NCI-H345 treated with DMSO at 0.1 percent for 48 hours (cell line): ENCODE data around the gene GMPR.
"Not testable (repeated sequence)": the region's sequence is repeated elsewhere in the genome, so short reads cannot be mapped to it uniquely, and the experiment has no call there.

Experiments used
- DNase-seq: peaks from one replicate; lab custom pipeline; 2025; ENCODE audit not compliant: unreplicated experiment; lab: John Stamatoyannopoulos, UW

The GMPR gene

GRCh38 chr6:16244869-16245451 is 6.6 kb downstream of the GMPR start:
- peak; percentile 30 for DNase-seq

DNA sequence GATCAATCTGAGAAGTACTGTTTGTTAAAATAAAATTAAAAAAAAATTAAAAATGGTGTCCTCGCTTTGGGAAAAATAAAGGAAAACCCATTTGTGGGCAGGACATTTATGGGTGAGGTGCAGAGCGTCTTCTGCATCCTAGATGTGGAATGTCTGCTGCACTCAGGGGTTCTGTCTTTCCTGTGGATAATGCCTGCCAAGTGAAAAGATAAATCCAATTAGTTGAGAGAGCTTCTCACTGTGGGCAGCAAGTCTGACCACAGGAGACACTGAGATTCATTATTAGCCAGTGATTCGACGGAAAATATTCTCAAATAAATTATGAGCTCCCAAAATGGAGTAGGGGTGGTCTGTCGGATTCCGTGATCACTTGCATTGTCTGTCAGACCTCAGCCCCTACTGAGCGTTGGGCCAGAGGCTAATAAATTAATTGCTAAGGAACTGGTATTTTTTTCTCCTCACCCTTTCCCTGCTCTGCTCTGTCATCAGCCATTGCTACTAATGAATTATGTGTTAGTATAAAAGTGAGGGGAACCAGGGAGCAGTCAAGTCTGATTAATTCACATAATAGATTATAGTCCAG is 10.0 kb downstream of the GMPR start:
- DNase-seq = no peak

GRCh38 chr6:16249971-16250370 is 11.6 kb downstream of the GMPR start:
- peak; percentile 58 for DNase-seq

GRCh38 chr6:16251706-16252105 is 13.3 kb downstream of the GMPR start:
- no peak for DNase-seq

GRCh38 chr6:16252686-16253299 is 14.4 kb downstream of the GMPR start:
- DNase-seq = no peak

DNA sequence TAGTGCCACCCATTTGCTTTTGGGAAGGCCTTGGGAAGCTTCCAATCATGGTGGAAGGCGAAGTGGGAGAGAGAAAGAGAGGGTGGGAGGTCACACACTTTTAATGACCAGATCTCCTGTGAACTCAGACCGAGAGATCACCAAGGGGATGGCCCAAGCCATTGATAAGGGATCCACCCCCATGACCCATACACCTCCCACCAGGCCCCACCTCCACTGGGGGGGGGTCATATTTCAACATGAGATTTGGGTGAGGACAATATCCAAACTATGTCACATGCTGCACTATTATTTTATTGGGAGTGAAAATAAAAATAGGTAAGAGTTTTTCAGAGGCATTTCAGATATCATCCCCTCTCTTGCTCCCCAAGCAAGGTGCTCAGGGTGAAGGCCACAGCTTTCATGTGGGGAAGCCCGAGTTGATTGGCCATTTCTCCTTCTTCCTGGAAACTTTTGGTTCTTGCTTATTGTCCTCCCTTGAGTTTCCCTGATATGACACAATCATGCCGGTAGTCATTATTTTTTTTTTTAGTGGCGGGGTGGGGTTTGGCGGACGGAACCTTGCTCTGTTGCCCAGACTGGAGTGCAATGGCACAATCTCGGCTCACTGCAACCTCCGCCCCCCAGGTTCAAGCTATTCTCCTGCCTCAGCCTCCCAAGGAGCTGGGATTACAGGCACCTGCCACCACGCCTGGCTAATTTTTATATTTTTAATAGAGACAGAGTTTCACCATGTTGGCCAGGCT is 15.2 kb downstream of the GMPR start:
- no peak for DNase-seq

GRCh38 chr6:16254535-16254934 is 16.1 kb downstream of the GMPR start:
- DNase-seq = no peak

DNA sequence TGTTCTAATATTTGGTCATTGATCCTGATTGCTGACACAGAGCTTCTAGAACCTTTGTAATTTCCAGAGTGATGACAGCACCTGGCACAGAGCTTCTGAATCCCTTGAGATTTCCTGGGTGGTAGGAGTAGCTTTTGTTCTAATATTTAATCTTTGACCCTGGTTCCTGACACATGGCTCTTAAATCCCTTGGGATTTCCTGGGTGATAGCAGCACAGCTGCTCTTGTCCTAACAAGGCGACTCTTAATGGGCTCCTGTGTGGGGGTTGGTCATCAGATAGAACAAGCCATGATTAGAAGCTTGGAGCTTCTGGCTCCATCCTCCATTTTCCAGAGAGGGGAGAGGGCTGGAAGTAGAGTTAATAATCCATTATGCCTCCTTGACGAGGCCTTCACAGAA is 18.4 kb downstream of the GMPR start:
- DNase-seq = no peak

- DNase-seq = no peak
Observed at GRCh38 chr6:16257999-16258708, 19.8 kb downstream of the GMPR start.

GRCh38 chr6:16258709-16259075 is 20.3 kb downstream of the GMPR start:
- no peak for DNase-seq

DNA sequence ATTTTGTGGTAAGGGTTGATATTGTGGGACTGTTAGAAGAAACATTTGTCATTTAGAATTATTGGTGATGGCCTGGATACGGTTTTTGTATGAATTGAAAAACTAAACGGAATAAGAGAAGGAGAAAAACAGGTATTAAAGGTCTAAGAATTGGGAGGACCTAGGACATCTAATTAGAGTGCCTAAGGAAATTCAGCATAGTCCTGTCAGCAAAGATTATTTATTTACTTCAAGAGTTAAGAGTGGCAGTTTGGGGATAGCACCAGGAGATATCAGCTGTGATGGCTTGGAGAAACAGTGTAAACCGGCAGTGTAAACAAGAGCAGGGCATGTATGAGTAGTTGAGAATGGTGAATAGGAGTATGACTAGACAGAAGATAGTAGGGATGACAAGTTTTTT is 21.2 kb downstream of the GMPR start:
- not testable (repeated sequence) for DNase-seq

GRCh38 chr6:16260602-16261001 is 22.2 kb downstream of the GMPR start:
- not testable (repeated sequence) for DNase-seq

DNA sequence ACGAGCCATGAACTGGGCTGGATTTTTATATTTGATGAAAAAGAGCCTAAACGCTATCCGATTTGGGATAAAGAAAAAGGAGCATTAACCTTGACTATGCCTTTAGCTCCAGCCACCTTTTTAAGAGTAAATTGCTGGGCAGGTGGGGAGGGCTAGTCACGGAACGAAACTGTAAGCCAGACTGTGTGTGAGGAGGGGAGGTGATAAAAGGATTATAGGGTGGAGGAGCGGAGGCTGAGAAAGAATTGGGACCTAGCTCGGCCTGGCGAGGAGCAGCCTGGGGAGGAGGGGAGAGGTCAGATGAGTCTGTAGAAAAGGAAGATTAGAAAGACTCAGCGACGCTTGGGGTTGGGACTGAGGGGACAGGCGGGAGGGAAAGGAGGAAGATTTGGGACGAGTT is 24.4 kb downstream of the GMPR start:
- DNase-seq = not testable (repeated sequence)

- DNase-seq = not testable (repeated sequence)
Observed at GRCh38 chr6:16263464-16264099, 25.2 kb downstream of the GMPR start.

DNA sequence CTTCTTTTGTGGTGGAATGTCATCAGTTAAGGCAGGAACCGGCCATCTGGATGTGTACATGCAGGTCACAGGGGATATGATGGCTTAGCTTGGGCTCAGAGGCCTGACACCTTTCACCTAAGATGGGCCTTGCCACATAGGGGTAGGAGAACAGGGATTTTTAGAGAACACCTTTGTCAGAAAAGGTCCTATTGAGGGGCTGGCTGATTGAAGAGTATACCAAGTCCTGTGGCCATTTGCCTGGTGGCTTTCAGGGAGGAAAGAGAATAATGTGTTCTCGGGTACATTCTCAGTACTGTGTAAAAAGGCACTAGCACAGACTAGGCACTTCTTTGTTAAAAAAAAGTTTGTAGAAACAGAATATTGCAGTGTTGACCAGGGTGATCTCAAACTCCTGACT is 26.4 kb downstream of the GMPR start:
- no peak for DNase-seq

- DNase-seq = no peak
Observed at GRCh38 chr6:16265351-16266341, 27.3 kb downstream of the GMPR start.

GRCh38 chr6:16267428-16268263 is 29.3 kb downstream of the GMPR start:
- DNase-seq = no peak

GRCh38 chr6:16269442-16270070 is 31.2 kb downstream of the GMPR start:
- not testable (repeated sequence) for DNase-seq
